ENCODE results near the gene ADAMTS15. TPM values are rescaled to one million over a fixed set of nuclear protein-coding genes. Genes with fewer than 3 reads are reported as not detected.

ADAMTS15 gene
- total RNA-seq, 1 donor, result not detected

DNA sequence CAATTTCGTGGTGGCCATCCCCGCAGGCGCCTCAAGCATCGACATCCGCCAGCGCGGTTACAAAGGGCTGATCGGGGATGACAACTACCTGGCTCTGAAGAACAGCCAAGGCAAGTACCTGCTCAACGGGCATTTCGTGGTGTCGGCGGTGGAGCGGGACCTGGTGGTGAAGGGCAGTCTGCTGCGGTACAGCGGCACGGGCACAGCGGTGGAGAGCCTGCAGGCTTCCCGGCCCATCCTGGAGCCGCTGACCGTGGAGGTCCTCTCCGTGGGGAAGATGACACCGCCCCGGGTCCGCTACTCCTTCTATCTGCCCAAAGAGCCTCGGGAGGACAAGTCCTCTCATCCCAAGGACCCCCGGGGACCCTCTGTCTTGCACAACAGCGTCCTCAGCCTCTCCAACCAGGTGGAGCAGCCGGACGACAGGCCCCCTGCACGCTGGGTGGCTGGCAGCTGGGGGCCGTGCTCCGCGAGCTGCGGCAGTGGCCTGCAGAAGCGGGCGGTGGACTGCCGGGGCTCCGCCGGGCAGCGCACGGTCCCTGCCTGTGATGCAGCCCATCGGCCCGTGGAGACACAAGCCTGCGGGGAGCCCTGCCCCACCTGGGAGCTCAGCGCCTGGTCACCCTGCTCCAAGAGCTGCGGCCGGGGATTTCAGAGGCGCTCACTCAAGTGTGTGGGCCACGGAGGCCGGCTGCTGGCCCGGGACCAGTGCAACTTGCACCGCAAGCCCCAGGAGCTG lies 24.8 kb downstream of the ADAMTS15 start:
- H3K4me1 ChIP-seq (ENCODE audit: insufficient read depth, low read length), result no peaks in the 10 kb centered on the region
- H3K27me3 ChIP-seq (ENCODE audit: insufficient read depth, low read length), result no peaks in the 10 kb centered on the region
- H3K4me3 ChIP-seq (ENCODE audit: low read length), result no peak overlapping the region
- no peaks in the 10 kb centered on the region for H3K9me3 ChIP-seq (ENCODE audit: low read depth, low read length)

GRCh38 chr11:130473795-130474377 lies 25.4 kb downstream of the ADAMTS15 start:
- no peaks in the 10 kb centered on the region for H3K27me3 ChIP-seq (ENCODE audit: insufficient read depth, low read length)
- no peaks in the 10 kb centered on the region for H3K4me1 ChIP-seq (ENCODE audit: insufficient read depth, low read length)
- H3K4me3 ChIP-seq (ENCODE audit: low read length), result no peak overlapping the region
- no peaks in the 10 kb centered on the region for H3K9me3 ChIP-seq (ENCODE audit: low read depth, low read length)

DNA sequence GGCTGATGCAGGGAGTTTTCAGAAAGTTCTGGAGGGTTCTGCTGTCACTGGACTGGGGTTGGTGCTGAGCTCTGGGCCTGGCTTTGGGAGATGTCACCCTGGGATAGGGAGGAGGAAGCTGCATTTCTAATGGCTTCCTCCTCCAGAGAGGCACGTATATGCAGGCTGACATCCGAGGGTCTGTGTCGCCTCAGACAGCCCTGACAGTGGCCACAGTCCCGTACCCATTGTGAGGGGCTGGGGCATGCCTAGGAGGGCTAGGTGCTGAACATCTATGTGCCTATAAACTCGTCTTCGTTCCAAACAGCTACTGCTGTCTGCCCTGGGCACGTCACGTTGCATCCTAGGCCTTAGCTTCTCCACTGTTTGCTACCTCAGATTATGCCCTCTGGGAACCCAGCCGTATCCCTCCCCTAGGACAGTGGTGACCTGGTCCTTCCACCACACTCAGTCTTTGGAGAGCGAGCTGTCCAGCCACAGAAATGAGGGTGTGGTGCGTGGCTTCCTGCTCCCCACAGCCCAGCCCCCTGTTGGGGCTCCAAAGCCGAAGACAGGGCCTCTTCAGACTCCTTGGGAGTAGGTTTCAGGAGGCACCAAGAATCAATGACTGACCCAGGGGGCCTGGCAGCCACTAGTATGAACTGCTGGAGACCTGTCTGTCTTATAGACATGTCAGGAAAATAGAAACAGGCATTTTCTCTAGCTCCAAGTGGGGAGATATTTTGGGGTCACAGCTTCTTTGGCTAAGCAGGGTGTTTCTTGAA lies 26.4 kb downstream of the ADAMTS15 start:
- H3K9me3 ChIP-seq (ENCODE audit: low read depth, low read length), result no peaks in the 10 kb centered on the region
- H3K4me3 ChIP-seq (ENCODE audit: low read length), result no peak overlapping the region
- H3K27me3 ChIP-seq (ENCODE audit: insufficient read depth, low read length), result no peaks in the 10 kb centered on the region
- H3K4me1 ChIP-seq (ENCODE audit: insufficient read depth, low read length), result no peaks in the 10 kb centered on the region

DNA sequence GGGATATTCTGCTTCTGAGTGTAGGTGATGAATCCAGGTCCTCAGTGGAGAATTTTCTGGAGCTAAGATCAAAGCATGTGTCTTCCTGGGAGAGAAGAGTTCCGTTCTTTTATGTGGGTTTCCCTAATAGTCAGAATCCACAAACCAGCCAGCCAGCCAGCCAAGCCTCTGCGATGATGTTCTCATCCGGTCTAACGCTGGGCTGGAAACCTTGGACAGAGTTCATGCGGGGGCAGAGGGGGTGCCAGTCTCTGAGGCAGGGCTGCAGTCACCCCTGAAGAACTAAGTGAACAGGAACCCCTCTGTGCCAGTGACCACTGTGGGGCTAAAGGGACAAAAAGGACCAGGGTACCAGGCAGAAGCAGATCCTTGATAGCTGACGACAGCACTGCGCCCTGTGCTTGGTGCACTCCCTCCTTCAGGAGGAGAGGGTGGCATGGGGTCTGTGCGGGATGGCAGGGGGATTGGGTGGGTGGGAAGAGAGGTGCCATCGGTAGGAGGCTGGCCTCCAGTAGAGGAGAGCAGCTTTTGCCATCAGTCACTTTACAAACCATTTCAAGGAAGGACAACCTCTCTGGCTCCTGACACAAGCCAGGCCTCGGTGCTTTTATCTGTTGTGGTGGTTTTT lies 27.1 kb downstream of the ADAMTS15 start:
- Histone ChIP-seq H3K9me3 (ENCODE audit: low read depth, low read length) (no peaks in the 10 kb centered on the region), H3K27me3 (ENCODE audit: insufficient read depth, low read length) (no peaks in the 10 kb centered on the region), H3K4me3 (ENCODE audit: low read length) (no peak overlapping the region), H3K4me1 (ENCODE audit: insufficient read depth, low read length) (no peaks in the 10 kb centered on the region)

DNA sequence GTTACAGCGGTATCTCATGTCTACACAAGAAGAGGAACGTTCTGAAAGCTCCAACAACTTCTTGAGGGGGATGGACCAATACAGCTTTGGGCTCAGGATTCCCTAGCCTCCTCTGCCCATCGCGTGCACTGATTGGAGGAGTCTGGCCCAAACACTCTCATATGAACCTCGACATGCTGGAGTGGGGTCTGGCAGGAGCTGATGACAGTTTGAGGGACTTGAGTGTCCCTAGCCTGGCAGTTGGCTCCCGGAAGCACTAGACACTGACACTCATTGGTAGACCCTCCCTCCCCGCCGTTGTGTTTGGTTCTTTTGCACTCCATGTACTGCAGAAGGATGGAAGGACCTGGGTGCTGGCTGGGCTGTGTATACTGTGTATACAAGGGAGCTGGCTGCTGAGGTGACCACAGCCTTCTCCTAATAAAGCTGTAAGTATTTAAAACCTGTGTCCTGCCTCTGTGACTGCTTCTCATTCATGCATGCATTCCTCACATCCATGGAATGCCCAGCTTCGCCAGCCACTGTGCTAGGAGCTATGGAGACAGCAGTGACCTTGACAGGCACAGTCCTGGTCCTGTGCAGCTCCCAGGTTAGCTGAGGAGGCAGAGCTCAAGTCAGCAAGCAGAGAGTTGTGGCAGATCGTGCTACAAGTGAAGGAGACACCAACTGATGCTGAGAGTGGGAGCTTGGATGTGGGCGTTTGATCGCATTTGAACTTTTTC lies 27.9 kb downstream of the ADAMTS15 start:
- Histone ChIP-seq H3K9me3 (ENCODE audit: low read depth, low read length) (no peaks in the 10 kb centered on the region), H3K27me3 (ENCODE audit: insufficient read depth, low read length) (no peaks in the 10 kb centered on the region), H3K4me3 (ENCODE audit: low read length) (no peak overlapping the region), H3K4me1 (ENCODE audit: insufficient read depth, low read length) (no peaks in the 10 kb centered on the region)

- Histone ChIP-seq H3K9me3 (ENCODE audit: low read depth, low read length) (no peaks in the 10 kb centered on the region), H3K4me3 (ENCODE audit: low read length) (no peak overlapping the region), H3K4me1 (ENCODE audit: insufficient read depth, low read length) (no peaks in the 10 kb centered on the region), H3K27me3 (ENCODE audit: insufficient read depth, low read length) (no peaks in the 10 kb centered on the region)
These were observed 28.6 kb downstream of the ADAMTS15 start for GRCh38 chr11:130476922-130477491.

GRCh38 chr11:130477586-130478203 lies 29.2 kb downstream of the ADAMTS15 start:
- H3K4me1 ChIP-seq (ENCODE audit: insufficient read depth, low read length), result no peaks in the 10 kb centered on the region
- no peak overlapping the region for H3K4me3 ChIP-seq (ENCODE audit: low read length)
- no peaks in the 10 kb centered on the region for H3K27me3 ChIP-seq (ENCODE audit: insufficient read depth, low read length)
- H3K9me3 ChIP-seq (ENCODE audit: low read depth, low read length), result no peaks in the 10 kb centered on the region

DNA sequence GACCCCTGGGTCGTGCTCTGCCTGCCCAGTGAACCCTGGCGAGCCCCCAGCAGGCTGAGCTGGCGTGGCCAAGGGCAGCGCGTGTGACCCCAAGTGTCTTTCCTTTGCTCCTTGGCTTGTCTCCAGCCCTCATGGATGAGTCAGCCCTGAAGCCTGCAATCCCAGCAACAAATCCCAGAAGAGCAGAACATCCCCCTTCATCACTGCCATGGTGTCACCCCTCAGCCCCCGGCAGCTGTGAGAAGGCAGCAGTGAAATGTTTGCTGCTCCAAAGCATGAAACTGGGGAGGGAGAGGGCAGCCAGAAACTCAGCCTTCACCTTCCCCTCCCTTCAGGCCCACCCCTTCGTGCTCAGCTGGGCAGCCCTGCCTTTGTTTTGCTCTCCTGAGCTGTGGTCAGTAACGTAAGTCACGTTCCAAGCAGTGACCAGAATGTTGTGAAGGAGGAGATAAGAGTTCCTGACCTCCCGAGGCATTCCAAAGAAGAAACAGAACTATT lies 29.8 kb downstream of the ADAMTS15 start:
- Histone ChIP-seq H3K9me3 (ENCODE audit: low read depth, low read length) (no peaks in the 10 kb centered on the region), H3K27me3 (ENCODE audit: insufficient read depth, low read length) (no peaks in the 10 kb centered on the region), H3K4me1 (ENCODE audit: insufficient read depth, low read length) (no peaks in the 10 kb centered on the region), H3K4me3 (ENCODE audit: low read length) (no peak overlapping the region)

DNA sequence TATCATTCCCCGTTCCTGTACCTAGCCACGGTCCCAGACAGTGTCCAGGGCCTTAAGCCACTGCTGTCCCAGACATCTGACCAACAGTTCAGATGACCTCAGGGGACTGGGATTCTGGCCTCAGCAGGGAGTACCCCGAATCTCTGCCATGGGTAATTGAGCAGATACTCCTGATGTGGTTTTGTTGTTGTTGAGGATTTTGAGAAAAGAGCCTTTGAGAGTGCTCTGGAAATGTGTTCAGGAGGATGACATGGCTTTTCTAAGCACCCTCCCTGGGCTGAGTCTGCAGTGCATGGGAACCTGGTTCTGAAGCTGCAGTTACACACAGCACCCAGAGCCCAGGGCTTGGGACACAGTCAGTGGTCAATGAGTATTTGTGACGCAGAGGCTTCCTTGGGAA lies 30.4 kb downstream of the ADAMTS15 start:
- Histone ChIP-seq H3K27me3 (ENCODE audit: insufficient read depth, low read length) (no peaks in the 10 kb centered on the region), H3K4me1 (ENCODE audit: insufficient read depth, low read length) (no peaks in the 10 kb centered on the region)

GRCh38 chr11:130480186-130480585 lies 31.7 kb downstream of the ADAMTS15 start:
- Histone ChIP-seq H3K27me3 (ENCODE audit: insufficient read depth, low read length) (no peaks in the 10 kb centered on the region), H3K4me3 (ENCODE audit: low read length) (no peak overlapping the region), H3K4me1 (ENCODE audit: insufficient read depth, low read length) (no peaks in the 10 kb centered on the region), H3K9me3 (ENCODE audit: low read depth, low read length) (no peaks in the 10 kb centered on the region)

More for the DNA sequence above, 30.4 kb downstream of the ADAMTS15 start:
- Histone ChIP-seq H3K4me3 (ENCODE audit: low read length) (no peak overlapping the region), H3K9me3 (ENCODE audit: low read depth, low read length) (no peaks in the 10 kb centered on the region)

DNA sequence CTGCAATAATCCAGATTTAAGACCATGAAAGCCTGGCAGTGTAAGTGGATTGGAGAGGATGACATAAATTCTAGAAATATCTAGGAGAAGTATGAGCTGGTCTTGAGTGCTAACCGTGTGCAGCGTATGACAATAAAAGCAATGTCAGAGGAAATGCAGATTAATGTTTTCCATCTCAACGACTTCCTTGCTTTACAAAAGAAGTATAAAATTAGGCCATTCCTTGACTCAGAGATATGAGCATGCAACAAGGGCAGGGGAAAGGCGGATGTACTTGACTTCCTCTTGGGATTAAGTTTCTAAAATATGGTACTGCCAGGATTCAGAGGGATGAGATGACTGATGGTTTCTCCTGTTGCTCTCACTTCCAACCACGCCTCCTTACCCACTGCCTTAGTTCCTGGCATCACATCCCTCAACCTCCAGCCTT lies 32.3 kb downstream of the ADAMTS15 start:
- Histone ChIP-seq H3K4me1 (ENCODE audit: insufficient read depth, low read length) (no peaks in the 10 kb centered on the region), H3K27me3 (ENCODE audit: insufficient read depth, low read length) (no peaks in the 10 kb centered on the region), H3K4me3 (ENCODE audit: low read length) (no peak overlapping the region), H3K9me3 (ENCODE audit: low read depth, low read length) (no peaks in the 10 kb centered on the region)

GRCh38 chr11:130483124-130483523 lies 34.7 kb downstream of the ADAMTS15 start:
- Histone ChIP-seq H3K9me3 (ENCODE audit: low read depth, low read length) (no peaks in the 10 kb centered on the region), H3K4me1 (ENCODE audit: insufficient read depth, low read length) (no peaks in the 10 kb centered on the region), H3K4me3 (ENCODE audit: low read length) (no peak overlapping the region), H3K27me3 (ENCODE audit: insufficient read depth, low read length) (no peaks in the 10 kb centered on the region)

- Histone ChIP-seq H3K27me3 (ENCODE audit: insufficient read depth, low read length) (no peaks in the 10 kb centered on the region), H3K9me3 (ENCODE audit: low read depth, low read length) (no peaks in the 10 kb centered on the region), H3K4me1 (ENCODE audit: insufficient read depth, low read length) (no peaks in the 10 kb centered on the region), H3K4me3 (ENCODE audit: low read length) (no peak overlapping the region)
These were observed 37.5 kb downstream of the ADAMTS15 start for GRCh38 chr11:130485983-130486382.

GRCh38 chr11:130486391-130486836 lies 38.0 kb downstream of the ADAMTS15 start:
- no peak overlapping the region for H3K4me3 ChIP-seq (ENCODE audit: low read length)
- H3K4me1 ChIP-seq (ENCODE audit: insufficient read depth, low read length), result no peaks in the 10 kb centered on the region
- no peaks in the 10 kb centered on the region for H3K27me3 ChIP-seq (ENCODE audit: insufficient read depth, low read length)
- H3K9me3 ChIP-seq (ENCODE audit: low read depth, low read length), result no peaks in the 10 kb centered on the region
